HG02763 (cell line): ENCODE results near the gene PHOX2A.
"Not testable (repeated sequence)": the region's sequence is repeated elsewhere in the genome, so short reads cannot be mapped to it uniquely, and the experiment has no call there.

Experiments
- ATAC-seq: cut with Tn5 transposase; IDR thresholded peaks from one replicate; pipeline ENCODE4 v1.9.1; 2021; ENCODE audit warnings: mild to moderate bottlenecking, moderate library complexity; ENCODE audit not compliant: unreplicated experiment

Gene PHOX2A

DNA sequence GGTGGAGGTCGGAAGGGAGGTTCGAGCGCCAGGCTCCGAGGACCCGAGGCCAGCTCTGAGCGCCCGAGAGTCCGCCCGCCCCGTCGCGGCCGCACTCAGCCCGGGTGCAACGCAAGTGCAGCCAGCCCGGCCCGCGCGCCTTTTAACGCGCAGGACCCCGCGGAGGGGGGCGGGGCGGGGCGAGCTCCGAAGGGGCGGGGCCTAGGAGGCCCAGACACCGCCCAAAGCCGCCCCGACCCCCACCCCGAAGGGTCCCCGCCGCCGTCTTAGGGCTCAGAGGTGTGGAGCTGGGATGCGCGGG is at the start of gene PHOX2A:
PHOX2A (minus strand) TSS at position 117 of the 301 bp plus-strand sequence. CDS start 172 bp downstream, outside the sequence.
- ATAC-seq, result no peak

DNA sequence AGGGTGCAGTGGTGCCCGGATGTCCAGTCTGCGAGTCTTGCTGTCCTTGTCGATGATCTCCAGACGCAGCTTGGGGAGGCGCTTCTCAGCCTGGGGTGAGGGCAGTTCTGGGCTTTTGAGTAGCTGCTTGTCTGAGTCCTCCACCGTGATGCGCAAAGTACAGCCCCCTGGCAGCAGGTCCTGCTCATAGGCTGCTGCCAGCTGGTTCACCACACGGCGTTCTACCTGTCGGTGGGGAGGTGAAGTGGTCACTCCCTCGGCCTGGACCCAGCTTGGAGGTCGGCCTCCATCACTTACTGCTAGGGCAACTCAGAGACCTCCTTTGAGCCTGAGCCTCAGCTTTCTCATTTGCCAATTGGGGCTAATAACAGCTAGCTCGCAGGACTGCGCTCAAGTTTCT is 49.4 kb upstream of the PHOX2A start:
- no peak for ATAC-seq

DNA sequence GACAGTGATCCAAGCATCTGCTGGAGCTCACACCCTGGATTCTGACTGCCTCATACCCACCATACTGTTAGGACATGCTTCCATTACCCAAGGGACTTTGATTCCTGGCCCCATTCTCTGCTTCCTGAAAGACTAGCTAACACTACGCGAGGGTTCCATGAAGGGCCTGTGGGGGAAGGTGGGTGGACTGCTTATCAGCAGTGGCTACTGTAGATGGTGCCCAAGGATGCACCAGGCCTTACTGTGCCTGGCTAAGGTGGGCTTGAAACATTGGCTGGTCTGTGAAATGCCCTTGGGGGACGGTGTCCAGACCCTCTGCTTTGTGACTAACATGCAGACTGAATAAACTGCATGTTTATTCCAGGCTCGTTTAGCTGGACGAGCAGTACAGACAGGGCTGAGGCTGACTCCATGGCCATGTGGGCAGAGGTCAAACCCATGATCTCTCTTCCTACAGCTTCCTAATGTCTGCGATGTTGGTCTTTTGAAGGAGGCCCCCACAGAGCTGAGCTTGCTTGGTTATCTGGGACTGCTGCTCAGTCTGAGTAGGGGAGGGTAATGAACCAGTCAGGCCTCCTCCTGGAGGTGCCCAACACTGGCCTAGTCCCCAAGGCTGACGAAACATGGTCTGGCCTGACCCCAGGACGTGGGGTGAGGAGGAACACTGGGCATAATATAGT is 48.3 kb upstream of the PHOX2A start:
- no peak for ATAC-seq

DNA sequence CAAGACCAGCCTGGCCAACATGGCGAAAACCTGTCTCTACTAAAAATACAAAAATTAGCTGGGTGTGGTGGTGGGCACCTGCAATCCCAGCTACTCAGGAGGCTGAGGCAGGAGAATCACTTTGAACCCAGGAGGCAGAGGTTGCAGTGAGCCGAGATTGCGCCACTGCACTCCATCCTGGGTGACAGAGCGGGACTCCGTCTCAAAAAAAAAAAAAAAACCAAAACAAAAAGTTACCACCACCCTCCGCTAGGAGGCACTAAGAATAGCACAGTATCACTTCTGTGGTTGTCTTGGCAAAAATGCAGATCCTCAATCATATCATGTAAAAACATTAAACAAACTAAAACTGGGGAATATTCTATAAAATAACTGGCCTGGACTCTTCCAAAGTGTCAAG is 46.8 kb upstream of the PHOX2A start:
- ATAC-seq, result not testable (repeated sequence)

DNA sequence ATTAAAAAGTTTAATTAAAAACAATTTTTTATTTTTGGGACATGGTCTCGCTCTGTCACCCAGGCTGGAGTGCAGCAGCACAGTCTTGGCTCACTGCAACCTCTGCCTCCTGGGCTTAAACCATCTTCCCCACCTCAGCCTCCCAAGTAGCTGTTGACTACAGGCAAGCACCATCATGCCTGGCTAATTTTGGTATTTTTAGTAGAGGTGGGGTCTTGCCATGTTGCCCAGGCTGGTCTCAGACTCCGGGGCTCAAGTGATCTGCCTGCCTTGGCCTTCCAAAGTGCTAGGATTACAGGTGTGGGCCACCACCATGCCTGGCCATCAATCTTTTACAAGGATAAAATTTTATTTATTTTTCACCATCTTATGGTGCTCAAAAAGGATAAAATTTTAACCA is 43.3 kb upstream of the PHOX2A start:
- no peak for ATAC-seq

DNA sequence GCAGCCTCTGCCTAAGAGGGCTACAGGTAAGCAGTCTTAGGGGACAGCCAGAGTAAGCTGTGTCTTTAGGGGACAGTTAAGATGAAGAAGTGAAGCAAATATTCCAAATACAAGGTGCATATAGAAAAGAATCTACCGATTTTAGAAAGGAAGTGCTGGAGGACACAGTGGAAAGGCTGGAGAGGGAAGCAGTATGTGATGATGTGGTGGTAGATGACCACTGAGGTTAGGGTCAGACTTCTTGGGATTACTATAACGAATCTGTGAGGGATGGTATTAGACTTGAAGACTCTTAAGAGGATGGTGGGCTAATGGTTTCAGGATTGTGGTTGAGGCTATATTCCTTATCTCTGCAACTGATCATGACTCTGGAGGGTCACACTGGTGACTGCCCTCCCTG is 40.0 kb upstream of the PHOX2A start:
- ATAC-seq, result no peak

DNA sequence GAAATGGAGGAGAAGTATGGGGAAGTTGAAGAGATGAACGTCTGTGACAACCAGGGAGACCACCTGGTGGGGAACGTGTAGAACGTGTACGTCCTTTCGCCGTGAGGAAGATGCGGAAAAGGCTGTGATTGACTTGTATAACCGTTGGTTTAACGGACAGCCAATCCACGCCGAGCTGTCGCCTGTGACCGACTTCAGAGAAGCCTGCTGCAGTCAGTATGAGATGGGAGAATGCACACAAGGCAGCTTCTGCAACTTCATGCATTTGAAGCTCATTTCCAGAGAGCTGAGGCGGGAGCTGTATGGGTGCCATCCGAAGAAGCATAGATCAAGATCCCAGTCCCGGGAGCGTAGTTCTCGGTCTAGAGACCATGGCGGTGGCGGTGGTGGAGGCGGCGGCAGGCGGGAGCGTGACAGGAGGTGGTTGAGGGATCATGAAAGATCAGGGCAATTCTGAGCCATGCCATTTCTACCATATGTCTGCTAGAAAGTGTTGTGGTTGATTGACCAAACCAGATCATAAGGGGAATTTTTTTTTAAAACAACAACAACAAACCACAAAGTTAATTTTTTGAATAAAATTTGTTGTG is 36.8 kb upstream of the PHOX2A start:
- no peak for ATAC-seq

DNA sequence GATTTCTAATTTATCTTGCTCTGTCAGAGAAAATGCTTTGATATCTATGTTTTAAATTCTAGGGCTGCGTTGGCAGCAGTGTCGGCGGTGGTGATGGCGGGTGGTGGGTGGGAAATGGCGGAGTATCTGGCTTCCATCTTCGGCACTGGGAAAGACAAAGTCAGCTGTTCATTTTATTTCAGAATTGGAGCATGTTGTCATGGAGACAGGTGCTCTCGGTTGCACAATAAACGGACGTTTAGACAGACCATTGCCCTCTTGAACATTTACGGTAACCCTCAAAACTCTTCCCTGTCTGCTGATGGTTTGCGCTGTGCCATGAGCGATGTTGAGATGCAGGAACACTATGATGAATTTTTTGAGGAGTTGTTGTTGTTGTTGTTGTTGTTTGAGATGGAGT is 36.1 kb upstream of the PHOX2A start:
- ATAC-seq, result no peak

DNA sequence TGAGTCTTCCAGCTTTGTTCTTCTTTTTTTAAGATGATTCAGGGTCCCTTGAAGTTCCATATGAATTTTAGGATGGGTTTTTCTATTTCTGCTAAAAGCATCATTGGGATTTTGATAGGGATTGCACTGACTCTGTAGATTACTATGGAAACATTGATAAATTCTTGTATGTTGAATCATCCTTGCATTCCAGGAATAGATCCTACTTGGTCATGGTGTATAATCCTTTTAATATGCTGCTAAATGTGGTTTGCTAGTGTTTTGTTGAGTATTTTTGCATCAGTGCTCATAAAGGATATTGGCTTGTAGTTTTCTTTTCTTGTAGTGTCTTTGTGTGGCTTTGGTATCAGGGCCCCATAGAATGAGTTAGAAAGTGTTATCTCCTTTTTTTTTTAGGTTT is 34.9 kb upstream of the PHOX2A start:
- no peak for ATAC-seq

DNA sequence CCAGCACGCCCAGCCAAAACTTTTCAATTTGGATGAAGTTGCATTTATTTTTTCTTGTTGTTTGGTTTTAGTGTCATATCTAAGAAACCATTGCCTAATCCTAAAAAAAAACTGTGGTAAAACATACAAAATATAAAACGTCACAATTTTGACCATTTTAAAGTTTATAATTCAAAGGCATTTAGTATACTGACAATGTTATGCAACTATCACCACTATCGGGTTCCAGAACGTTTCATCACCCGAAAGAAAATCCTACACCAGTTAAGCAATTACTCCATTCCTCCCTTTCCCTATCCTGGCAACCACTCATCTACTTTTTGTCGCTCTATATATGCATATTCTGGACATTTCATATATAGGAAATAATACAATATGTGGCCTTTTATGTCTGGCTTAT is 30.5 kb upstream of the PHOX2A start:
- no peak for ATAC-seq

DNA sequence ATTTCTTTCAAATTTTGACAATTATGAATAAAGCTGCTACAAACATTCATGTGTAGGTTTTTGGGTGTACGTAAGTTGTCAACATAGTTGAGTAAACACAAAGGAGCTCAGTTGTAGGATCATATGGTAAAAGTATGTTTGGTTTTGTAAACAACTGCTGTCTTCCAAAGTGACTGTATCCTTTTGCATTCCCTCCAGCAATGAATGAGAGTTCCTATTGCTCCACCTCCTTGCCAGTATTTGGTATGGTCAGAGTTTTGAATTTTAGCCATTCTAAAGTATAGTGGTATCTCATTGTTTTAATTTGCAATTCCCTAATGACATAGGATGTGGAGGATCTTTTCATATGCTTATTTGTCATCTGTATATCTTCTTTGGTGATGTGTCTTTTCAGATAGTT is 28.0 kb upstream of the PHOX2A start:
- no peak for ATAC-seq

DNA sequence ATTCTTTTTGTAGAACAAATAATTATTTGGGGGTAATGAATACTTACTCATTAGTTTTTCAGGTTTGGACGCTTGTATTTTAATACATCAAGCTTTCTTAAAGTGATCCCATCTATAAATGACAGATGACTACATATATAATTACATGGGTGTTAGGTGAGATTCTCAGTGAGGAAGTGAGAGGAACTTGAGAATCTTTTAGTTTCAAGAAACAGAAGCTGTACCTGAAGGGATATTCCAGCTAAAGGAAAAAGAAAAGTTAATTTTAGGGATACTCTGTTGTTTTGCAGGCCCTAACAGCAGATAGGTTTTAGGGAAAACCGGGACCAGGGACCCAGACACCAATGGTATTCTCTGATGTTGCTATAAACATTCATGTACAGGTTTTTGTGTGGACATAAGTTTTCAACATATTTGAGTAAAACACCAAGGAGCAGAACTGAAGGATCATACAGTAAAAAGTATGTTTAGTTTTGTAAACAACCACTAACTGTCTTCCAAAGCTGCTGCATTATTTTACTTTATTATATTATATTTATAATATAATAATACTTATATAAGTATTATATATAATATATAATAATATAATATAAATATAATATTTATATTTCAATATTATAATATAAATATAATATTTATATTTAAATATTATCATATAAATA is 24.1 kb upstream of the PHOX2A start:
- ATAC-seq, result no peak

DNA sequence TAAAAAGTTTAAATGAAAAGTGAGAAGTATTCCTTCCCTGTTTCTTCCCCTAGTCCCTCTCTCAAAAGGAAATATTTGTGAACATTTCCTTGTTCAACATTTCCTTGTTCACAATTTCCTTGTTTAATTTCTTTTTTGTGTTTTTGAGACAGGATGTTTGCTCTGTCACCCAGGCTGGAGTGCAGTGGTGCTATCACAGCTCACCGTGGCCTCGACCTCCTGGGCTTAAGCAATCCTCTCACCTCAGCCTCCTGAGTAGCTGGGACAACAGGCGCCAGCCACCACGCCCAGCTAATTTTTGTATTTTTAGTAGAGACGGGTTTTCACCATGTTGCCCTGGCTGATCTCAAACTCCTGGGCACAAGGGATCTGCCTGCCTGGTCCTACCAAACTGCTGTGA is 23.0 kb upstream of the PHOX2A start:
- not testable (repeated sequence) for ATAC-seq

DNA sequence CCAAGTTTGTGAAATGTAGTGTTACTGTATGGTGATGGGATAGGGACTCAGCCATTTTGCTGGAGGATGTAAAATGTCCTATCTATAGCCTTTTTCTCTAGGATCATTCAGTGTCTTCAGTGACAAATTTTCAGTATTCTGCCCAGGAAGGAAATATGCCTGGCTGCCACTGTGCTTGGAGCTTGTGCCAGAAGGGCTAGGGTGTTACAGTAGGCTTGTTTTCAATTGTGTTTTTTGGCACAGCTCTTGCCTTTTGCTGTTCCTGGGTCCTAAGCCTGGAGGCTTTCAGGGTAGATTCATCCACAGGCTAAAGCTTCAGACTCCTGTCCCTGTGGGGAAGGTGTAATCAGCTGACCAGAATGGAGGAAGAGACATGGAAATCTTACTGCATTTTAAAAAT is 22.0 kb upstream of the PHOX2A start:
- no peak for ATAC-seq

DNA sequence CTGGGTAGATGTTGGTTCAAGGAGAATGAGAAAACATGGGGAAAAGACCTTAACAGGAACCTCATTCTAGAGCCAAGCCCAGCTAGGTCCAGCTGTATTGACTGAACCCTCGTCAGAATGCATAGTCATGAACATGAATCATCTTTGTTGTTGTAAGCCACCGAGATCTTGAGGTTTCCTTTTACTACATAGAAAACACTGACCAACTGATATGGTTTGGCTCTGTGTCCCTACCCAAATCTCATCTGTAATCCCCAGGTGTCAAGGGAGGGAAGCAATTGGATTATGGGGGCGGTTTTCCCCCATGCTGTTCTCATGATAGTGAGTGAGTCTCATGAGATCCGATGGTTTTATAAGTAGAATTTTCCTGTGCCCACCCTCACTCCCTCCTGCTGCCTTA is 19.4 kb upstream of the PHOX2A start:
- ATAC-seq, result no peak

DNA sequence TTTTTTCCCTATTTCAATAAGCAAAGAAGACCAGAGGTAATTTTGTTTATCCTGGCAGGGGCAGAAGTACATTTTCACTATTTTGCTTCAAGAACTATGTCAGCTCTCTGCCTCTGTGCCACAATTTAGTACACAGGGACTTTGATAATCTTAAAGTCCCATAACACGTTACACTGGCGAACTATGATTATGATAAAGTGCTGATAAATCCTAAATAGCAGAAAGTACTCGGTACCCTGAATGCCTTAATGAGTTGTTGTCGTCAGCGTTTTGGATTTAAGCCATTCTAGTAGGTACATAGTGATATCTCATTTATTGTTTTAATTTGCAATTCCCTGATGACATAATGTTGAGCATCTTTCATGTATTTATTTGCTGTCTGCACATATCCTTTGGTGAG is 16.6 kb upstream of the PHOX2A start:
- no peak for ATAC-seq

DNA sequence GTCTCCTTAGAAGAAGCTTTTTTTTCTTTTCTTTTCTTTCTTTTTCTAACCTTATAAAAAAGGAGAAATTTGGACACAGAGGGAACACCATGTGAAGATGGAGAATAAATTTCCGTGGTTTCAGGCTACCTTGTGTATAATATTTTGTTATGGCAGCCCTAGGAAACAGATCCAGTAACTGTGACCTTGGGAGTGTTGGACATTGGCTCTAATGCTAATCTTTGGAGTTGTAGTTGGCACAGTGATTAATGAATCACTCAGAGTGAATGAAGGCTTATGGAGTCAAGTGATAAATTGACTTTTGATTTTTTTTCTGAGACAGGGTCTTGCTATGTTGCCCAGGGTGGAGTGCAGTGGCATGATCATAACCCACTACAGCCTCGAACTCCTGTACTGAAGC is 15.5 kb upstream of the PHOX2A start:
- no peak for ATAC-seq

DNA sequence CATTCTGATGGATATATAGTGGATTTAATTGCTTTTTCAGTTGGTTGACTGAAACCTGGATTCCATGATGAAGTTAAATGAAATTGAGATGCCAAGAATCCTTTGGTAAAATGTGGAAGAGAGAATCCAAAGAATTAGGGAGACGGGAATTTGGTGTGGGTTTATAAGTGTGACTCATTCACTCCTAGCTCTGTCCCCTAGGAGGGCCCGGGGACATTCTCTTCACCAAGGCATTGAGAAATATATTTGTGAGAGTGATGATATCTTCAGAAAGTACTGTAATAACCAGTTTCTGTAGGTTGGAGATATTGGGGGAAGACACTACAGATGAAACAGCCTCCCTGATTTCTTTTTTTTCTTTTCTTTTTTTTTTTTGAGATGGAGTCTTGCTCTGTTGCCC is 13.6 kb upstream of the PHOX2A start:
- no peak for ATAC-seq

DNA sequence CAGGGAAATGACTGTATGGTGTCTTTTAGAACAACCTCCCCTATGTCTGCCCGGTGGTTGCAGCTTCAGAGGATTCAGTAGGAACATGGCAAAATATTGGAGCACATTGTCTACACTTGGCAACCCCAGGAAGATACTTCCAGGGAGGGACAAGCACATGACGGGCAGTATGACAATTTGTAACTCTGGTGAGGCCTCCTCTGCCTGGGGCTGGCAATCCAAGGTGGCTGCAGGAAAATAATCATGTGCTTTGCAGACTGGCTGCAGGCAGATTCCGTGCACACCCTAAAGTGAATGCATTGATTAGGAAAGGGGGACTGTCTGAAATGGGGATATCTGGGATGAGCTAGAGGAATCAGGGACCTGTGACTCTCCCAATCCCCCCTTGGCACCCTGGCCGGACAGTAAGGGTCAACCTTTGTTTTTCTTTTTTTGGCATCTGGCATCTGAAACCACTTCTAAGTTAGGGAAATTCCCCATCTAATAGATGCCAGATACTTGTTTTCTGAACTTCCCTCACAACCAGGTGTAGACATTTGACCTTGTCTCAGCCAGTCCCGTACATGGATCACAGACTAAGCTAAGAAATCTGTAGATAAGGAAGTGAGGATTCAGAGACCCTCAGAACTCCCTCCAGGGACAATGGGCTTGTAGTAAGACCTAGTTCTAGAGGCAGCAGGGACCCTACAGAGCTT is 10.5 kb upstream of the PHOX2A start:
- no peak for ATAC-seq

DNA sequence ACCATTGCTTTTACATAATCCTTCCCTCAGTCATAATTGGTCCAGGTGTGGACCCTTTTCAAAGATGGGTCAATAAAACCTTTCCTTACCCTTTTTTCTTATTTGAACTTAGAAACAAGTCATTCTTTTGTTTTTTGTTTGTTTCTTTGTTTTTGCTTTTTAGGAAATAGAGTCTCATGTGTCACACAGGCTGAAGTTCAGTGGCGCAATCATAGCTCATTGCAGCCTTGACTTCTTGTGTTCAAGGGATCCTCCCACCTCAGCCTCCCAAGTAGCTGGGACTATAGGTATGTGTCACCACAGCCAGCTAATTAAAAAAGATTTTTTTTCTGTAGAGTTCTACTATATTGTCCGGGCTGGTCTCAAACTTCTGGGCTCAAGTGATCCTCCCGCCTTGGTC is 9.4 kb upstream of the PHOX2A start:
- ATAC-seq, result no peak

DNA sequence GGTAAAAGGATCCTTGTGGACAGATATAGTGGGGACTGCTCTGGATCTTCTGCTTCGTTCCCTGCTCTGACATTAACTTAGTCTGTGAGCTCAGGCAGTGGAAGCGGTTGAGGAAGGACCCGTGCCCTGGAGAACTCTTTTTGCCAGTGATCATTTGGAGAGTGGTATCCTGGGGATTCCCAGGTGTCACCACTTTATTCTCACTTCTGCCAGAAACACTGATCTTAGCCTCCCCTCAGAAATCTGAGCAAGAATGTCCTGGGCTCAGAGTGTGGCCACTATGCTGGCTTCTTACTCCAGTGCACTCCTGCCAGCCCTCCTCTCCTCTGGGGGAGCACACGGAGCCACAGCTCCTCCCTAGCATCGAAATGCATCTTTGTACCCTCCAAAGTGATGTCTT is 7.6 kb upstream of the PHOX2A start:
- ATAC-seq, result no peak
